A549 (cell line): ENCODE results near the gene SLC13A2.

Experiments
- CHD2 ChIP-seq: fragments of 150-350 bp; IDR thresholded peaks from 2 replicates; pipeline ENCODE4 v1.6.1; 2014; ENCODE audit warnings: low read length; ENCODE audit not compliant: partially characterized antibody
- HDAC2 ChIP-seq: fragments of 200-600 bp; sonication (generic); IDR thresholded peaks from 2 replicates; pipeline ENCODE4 v1.6.1; 2016
- JUN ChIP-seq, 2 experiments: fragments of >200 bp; sonication (Bioruptor Twin); formaldehyde crosslinking; IDR thresholded peaks; 2 replicates in 1 of 2; 3 replicates in 1 of 2; pipeline ENCODE4 v1.6.1; 2016 to 2017
- POLR2AphosphoS2 ChIP-seq: conservative IDR thresholded peaks from 2 replicates; pipeline ENCODE4 v1.6.1; 2012; ENCODE audit warnings: low read length, improper control_type of control experiment, inconsistent platforms
- RFX5 ChIP-seq: fragments of 450-650 bp; IDR thresholded peaks from 2 replicates; pipeline ENCODE4 v1.7.1; 2014; ENCODE audit warnings: antibody characterized with exemption, mild to moderate bottlenecking, moderate library complexity
- SMC3 ChIP-seq: fragments of >200 bp; sonication (Bioruptor Twin); formaldehyde crosslinking; IDR thresholded peaks from 3 replicates; pipeline ENCODE4 v1.6.1; 2018; ENCODE audit warnings: inconsistent platforms
- TF ChIP-seq, protein P1 (sequence below): fragments of >200 bp; sonication (Bioruptor Twin); formaldehyde crosslinking; IDR thresholded peaks from 3 replicates; pipeline ENCODE4 v1.5.1; 2016
- TF ChIP-seq, protein P2 (sequence below): IDR thresholded peaks from 2 replicates; pipeline ENCODE4 v1.6.1; 2012
- TF ChIP-seq, protein P3 (sequence below): IDR thresholded peaks from 2 replicates; pipeline ENCODE4 v1.6.1; 2012
- TF ChIP-seq, protein P4 (sequence below): fragments of 450-650 bp; IDR thresholded peaks from 2 replicates; pipeline ENCODE4 v1.6.1; 2014; ENCODE audit warnings: antibody characterized with exemption

DNA sequence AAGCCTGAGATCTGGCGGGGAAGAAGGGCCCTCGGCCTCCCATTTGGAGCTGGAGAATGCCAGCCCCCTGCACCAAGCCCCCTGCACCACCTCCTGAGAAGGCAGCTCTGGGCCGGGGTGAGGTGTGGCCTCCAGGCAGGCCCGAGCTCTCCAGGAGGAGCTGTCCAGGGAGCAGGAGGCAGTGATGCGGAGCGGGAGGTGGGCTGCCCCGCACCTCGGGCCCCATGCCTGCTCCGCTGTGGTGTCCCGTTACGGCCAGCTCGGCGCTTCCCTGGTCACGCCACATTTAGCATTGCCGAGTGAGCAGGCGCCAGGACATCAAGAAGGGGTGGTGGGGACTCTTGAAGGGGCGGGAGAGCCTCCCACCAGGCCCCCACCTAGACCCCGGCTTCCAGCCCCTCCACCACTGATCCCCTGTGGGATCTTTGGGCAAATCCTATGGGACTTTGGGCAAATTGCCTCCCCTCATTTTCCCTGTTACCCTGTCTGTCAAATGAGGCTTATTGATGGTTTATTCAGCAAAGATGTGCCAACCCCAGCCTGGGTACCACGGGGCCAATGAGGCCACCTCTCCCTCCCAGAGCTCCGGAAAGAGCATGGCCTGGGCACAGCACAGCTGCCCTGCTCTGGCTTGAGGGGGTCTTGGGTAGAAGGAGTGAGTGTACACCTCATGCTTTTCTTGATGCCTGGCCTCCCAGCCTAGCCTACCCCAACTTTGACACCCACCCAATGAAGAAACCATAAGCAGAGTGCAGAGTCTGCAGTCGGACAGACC, 48.1 kb downstream of the SLC13A2 start:
- TF ChIP-seq, protein P1, sequence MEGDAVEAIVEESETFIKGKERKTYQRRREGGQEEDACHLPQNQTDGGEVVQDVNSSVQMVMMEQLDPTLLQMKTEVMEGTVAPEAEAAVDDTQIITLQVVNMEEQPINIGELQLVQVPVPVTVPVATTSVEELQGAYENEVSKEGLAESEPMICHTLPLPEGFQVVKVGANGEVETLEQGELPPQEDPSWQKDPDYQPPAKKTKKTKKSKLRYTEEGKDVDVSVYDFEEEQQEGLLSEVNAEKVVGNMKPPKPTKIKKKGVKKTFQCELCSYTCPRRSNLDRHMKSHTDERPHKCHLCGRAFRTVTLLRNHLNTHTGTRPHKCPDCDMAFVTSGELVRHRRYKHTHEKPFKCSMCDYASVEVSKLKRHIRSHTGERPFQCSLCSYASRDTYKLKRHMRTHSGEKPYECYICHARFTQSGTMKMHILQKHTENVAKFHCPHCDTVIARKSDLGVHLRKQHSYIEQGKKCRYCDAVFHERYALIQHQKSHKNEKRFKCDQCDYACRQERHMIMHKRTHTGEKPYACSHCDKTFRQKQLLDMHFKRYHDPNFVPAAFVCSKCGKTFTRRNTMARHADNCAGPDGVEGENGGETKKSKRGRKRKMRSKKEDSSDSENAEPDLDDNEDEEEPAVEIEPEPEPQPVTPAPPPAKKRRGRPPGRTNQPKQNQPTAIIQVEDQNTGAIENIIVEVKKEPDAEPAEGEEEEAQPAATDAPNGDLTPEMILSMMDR, result no peak
- TF ChIP-seq CHD2 (no peak), JUN (IDR thresholded peaks at IDR 0.05) (no peak), HDAC2 (no peak), POLR2AphosphoS2 (no peak), SMC3 (no peak), RFX5 (no peak)
- TF ChIP-seq, protein P2, sequence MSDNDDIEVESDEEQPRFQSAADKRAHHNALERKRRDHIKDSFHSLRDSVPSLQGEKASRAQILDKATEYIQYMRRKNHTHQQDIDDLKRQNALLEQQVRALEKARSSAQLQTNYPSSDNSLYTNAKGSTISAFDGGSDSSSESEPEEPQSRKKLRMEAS, result no peak
- TF ChIP-seq, protein P3, sequence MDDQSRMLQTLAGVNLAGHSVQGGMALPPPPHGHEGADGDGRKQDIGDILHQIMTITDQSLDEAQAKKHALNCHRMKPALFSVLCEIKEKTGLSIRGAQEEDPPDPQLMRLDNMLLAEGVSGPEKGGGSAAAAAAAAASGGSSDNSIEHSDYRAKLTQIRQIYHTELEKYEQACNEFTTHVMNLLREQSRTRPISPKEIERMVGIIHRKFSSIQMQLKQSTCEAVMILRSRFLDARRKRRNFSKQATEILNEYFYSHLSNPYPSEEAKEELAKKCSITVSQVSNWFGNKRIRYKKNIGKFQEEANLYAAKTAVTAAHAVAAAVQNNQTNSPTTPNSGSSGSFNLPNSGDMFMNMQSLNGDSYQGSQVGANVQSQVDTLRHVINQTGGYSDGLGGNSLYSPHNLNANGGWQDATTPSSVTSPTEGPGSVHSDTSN, result no peak
- TF ChIP-seq, protein P4, sequence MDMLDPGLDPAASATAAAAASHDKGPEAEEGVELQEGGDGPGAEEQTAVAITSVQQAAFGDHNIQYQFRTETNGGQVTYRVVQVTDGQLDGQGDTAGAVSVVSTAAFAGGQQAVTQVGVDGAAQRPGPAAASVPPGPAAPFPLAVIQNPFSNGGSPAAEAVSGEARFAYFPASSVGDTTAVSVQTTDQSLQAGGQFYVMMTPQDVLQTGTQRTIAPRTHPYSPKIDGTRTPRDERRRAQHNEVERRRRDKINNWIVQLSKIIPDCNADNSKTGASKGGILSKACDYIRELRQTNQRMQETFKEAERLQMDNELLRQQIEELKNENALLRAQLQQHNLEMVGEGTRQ, result no peak
